Endothelial cell (in vitro differentiated cells): Measurements from ENCODE around the gene STK32C. TPM values are rescaled to one million over a fixed set of nuclear protein-coding genes. Genes with fewer than 3 reads are reported as not detected.
"Not testable (repeated sequence)": the region's sequence is repeated elsewhere in the genome, so short reads cannot be mapped to it uniquely, and the experiment has no call there.

Experiments
- DNase-seq: peaks from one replicate; pipeline ENCODE4 v3.0.0; 2021; ENCODE audit warnings: low spot score
- H3K27ac Mint-ChIP-seq: one replicate; pipeline ENCODE4 v1.8.0; 2021; ENCODE audit warnings: mixed read lengths, inconsistent platforms; ENCODE audit not compliant: unreplicated experiment
- H3K27me3 Mint-ChIP-seq: one replicate; pipeline ENCODE4 v1.8.0; 2021; ENCODE audit warnings: mild to moderate bottlenecking, moderate library complexity, mixed read lengths, inconsistent platforms; ENCODE audit not compliant: unreplicated experiment
- H3K36me3 Mint-ChIP-seq: one replicate; pipeline ENCODE4 v1.8.0; 2021; ENCODE audit warnings: mild to moderate bottlenecking, low read depth, mixed read lengths, inconsistent platforms; ENCODE audit not compliant: unreplicated experiment
- H3K4me1 Mint-ChIP-seq: one replicate; pipeline ENCODE4 v1.8.0; 2021; ENCODE audit warnings: mild to moderate bottlenecking, mixed read lengths, inconsistent platforms; ENCODE audit not compliant: unreplicated experiment
- H3K4me3 Mint-ChIP-seq: one replicate; pipeline ENCODE4 v1.8.0; 2021; ENCODE audit warnings: mild to moderate bottlenecking, mixed read lengths, inconsistent platforms; ENCODE audit not compliant: unreplicated experiment
- H3K9me3 Mint-ChIP-seq: one replicate; pipeline ENCODE4 v1.8.0; 2021; ENCODE audit warnings: mixed read lengths, inconsistent platforms; ENCODE audit not compliant: unreplicated experiment
- total RNA-seq: library from RNA; stranded (reverse); fragmentation: NEBNext Ultra II Directional; extraction: Animal tissue kit (Norgen Biotek cat#: 25700); gene quantifications from one replicate; pipeline ENCODE4 v1.2.1, GENCODE V29; 2021; ENCODE audit not compliant: unreplicated experiment
- TF ChIP-seq, protein P1 (sequence below): fragments of 200-600 bp; sonication (generic); IDR thresholded peaks from one replicate; pipeline ENCODE4 v1.5.0; 2021; ENCODE audit warnings: antibody characterized with exemption; ENCODE audit not compliant: unreplicated experiment

Gene STK32C
- total RNA-seq, 1 donor from 2014 or later = 12.6 TPM

GRCh38 chr10:132162021-132162531, 145.7 kb downstream of the STK32C start:
- DNase-seq = no peak
- Mint-ChIP-seq H3K9me3 (no peaks in the 10 kb centered on the region), H3K4me3 (no peak overlapping the region), H3K27me3 (peaks cover 15% of the 10 kb centered on the region), H3K36me3 (no peaks in the 10 kb centered on the region), H3K27ac (no peak overlapping the region), H3K4me1 (peaks cover 9% of the 10 kb centered on the region)
- TF ChIP-seq, protein P1, sequence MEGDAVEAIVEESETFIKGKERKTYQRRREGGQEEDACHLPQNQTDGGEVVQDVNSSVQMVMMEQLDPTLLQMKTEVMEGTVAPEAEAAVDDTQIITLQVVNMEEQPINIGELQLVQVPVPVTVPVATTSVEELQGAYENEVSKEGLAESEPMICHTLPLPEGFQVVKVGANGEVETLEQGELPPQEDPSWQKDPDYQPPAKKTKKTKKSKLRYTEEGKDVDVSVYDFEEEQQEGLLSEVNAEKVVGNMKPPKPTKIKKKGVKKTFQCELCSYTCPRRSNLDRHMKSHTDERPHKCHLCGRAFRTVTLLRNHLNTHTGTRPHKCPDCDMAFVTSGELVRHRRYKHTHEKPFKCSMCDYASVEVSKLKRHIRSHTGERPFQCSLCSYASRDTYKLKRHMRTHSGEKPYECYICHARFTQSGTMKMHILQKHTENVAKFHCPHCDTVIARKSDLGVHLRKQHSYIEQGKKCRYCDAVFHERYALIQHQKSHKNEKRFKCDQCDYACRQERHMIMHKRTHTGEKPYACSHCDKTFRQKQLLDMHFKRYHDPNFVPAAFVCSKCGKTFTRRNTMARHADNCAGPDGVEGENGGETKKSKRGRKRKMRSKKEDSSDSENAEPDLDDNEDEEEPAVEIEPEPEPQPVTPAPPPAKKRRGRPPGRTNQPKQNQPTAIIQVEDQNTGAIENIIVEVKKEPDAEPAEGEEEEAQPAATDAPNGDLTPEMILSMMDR = no peak

DNA sequence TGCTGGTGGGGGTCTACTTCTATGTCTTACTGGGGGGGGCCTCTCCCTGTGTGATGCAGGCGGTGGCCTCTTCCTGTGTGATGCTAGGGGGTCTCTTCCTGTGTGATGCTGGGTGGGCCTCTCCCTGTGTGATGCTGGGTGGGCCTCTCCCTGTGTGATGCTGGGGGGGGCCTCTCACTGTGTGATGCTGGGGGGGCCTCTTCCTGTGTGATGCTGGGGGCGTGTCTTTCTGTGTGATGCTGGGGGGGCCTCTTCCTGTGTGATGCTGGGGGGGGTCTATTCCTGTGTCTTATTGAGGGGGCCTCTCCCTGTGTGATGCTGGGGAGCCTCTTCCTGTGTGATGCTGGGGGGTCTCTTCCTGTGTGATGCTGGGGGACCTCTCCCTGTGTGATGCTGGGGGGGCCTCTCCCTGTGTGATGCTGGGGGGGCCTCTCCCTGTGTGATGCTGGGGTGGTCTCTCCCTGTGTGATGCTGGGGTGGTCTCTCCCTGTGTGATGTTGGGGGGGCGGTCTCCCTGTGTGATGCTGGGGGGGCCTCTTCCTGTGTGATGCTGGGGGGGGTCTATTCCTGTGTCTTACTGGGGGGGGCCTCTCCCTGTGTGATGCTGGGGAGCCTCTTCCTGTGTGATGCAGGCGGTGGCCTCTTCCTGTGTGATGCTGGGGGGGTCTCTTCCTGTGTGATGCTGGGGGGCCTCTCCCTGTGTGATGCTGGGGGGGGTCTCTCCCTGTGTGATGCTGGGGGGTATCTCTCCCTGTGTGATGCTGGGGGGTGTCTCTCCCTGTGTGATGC, 146.7 kb downstream of the STK32C start:
- not testable (repeated sequence) for H3K4me3 Mint-ChIP-seq, H3K27ac Mint-ChIP-seq, H3K4me1 Mint-ChIP-seq, H3K9me3 Mint-ChIP-seq, DNase-seq, H3K36me3 Mint-ChIP-seq
- peaks cover 15% of the 10 kb centered on the region for H3K27me3 Mint-ChIP-seq

GRCh38 chr10:132160231-132160630, 147.5 kb downstream of the STK32C start:
- not testable (repeated sequence) for H3K9me3 Mint-ChIP-seq

DNA sequence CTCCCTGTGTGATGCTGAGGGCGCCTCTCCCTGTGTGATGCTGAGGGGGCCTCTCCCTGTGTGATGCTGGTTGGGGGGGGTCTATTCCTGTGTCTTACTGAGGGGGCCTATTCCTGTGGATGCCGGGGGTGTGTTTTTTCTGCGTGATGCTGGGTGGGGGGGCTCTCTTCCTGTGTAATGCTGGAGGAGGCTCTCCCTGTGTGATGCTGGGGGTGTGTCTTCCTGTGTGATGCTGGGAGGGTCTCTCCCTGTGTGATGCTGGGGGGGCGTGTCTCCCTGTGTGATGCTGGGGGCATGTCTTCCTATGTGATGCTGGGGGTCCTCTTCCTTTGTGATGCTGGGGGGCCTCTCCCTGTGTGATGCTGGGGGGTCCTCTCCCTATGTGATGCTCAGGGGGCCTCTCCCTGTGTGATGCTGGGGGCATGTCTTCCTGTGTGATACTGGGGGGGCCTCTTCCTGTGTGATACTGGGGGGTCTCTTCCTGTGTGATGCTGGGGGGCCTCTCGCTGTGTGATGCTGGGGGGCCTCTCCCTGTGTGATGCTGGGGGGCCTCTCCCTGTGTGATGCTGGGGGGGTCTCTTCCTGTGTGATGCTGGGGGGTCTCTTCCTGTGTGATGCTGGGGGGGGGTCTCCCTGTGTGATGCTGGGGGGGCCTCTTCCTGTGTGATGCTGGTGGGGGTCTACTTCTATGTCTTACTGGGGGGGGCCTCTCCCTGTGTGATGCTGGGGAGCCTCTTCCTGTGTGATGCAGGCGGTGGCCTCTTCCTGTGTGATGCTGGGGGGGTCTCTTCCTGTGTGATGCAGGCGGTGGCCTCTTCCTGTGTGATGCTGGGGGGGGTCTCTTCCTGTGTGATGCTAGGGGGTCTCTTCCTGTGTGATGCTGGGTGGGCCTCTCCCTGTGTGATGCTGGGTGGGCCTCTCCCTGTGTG, 148.2 kb downstream of the STK32C start:
- not testable (repeated sequence) for H3K4me3 Mint-ChIP-seq, DNase-seq, H3K27ac Mint-ChIP-seq, H3K36me3 Mint-ChIP-seq, H3K9me3 Mint-ChIP-seq, H3K4me1 Mint-ChIP-seq
- peaks cover 13% of the 10 kb centered on the region for H3K27me3 Mint-ChIP-seq

More at GRCh38 chr10:132160231-132160630, 147.5 kb downstream of the STK32C start:
- not testable (repeated sequence) for H3K36me3 Mint-ChIP-seq, H3K4me1 Mint-ChIP-seq, DNase-seq, H3K4me3 Mint-ChIP-seq, H3K27ac Mint-ChIP-seq
- peaks cover 13% of the 10 kb centered on the region for H3K27me3 Mint-ChIP-seq

DNA sequence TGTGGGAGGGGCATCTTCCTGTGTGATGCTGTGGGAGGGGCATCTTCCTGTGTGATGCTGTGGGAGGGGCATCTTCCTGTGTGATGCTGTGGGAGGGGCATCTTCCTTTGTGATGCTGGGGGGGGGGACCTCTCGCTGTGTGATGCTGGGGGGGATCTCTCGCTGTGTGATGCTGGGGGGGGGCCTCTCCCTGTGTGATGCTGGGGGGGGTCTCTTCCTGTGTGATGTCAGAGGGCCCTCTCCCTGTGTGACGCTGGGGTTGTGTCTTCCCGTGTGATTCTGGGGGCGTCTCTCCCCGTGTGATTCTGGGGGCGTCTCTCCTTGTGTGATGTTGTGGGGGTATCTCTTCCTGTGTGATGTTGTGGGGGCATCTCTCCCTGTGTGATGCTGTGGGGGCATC, 148.9 kb downstream of the STK32C start:
- no peak overlapping the region for H3K4me3 Mint-ChIP-seq
- peaks cover 13% of the 10 kb centered on the region for H3K27me3 Mint-ChIP-seq
- H3K36me3 Mint-ChIP-seq = no peaks in the 10 kb centered on the region
- TF ChIP-seq, protein P1 = no peak
- H3K27ac Mint-ChIP-seq = no peak overlapping the region
- H3K9me3 Mint-ChIP-seq = no peaks in the 10 kb centered on the region
- peaks cover 9% of the 10 kb centered on the region for H3K4me1 Mint-ChIP-seq
- DNase-seq = no peak

DNA sequence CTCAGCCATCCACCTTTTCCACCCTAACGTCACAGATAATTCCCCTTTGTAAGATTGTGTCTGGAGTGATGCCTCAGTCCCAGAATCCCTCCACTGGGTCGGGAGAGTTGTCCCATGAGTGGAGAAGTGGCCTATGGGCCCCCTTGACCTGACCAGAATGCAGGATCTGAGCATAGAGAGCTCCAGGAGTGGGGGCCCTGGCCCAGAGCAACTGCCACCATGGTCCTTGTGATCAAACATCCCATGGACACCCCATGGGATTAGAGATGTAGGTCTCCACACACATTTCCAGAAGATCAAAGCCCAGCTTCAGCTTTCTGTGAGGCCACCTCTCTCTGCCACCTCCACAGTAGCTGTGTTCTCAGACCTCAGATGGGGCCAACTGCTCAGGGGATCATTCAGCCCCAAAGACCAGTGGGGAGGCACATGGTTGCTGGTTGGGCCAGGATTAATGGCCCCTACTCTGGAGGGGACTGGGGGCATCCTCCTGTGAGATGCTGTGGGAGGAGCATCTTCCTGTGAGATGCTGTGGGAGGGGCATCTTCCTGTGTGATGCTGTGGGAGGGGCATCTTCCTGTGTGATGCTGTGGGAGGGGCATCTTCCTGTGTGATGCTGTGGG, 149.5 kb downstream of the STK32C start:
- H3K36me3 Mint-ChIP-seq = no peaks in the 10 kb centered on the region
- no peaks in the 10 kb centered on the region for H3K9me3 Mint-ChIP-seq
- DNase-seq = no peak
- peaks cover 13% of the 10 kb centered on the region for H3K27me3 Mint-ChIP-seq
- TF ChIP-seq, protein P1 = no peak
- no peak overlapping the region for H3K4me3 Mint-ChIP-seq
- no peak overlapping the region for H3K27ac Mint-ChIP-seq
- H3K4me1 Mint-ChIP-seq = peaks cover 9% of the 10 kb centered on the region
